Measurements from ENCODE around the gene FOXP1.
A peak's percentile ranks its signal among the peaks of the same experiment; 100 is the strongest.

Gene FOXP1

GRCh38 chr3:71005702-71006321 lies 577.7 kb downstream of the FOXP1 start:
- no peak for DNase-seq (ENCODE audit: low read depth in 2 of 2)

- no peak for DNase-seq (ENCODE audit: low read depth in 2 of 2)
Observed at GRCh38 chr3:71003511-71003910, 580.0 kb downstream of the FOXP1 start.

GRCh38 chr3:71002298-71002697 lies 581.2 kb downstream of the FOXP1 start:
- DNase-seq (ENCODE audit: low read depth in 2 of 2) = no peak

- no peak for DNase-seq (ENCODE audit: low read depth in 2 of 2)
Observed at GRCh38 chr3:71001303-71001830, 582.2 kb downstream of the FOXP1 start.

- DNase-seq (ENCODE audit: low read depth in 2 of 2) = no peak
Observed at GRCh38 chr3:71000483-71000882, 583.0 kb downstream of the FOXP1 start.

- DNase-seq (ENCODE audit: low read depth in 2 of 2) = no peak
Observed at GRCh38 chr3:70999730-71000129, 583.8 kb downstream of the FOXP1 start.

GRCh38 chr3:70996082-70996481 lies 587.4 kb downstream of the FOXP1 start:
- DNase-seq (ENCODE audit: low read depth in 2 of 2) = no peak

GRCh38 chr3:70994644-70995043 lies 588.9 kb downstream of the FOXP1 start:
- DNase-seq (ENCODE audit: low read depth in 2 of 2) = no peak

- DNase-seq (ENCODE audit: low read depth in 2 of 2) = no peak
Observed at GRCh38 chr3:70992562-70993204, 590.8 kb downstream of the FOXP1 start.

- DNase-seq (ENCODE audit: low read depth in 2 of 2) = no peak
Observed at GRCh38 chr3:70992131-70992530, 591.4 kb downstream of the FOXP1 start.

GRCh38 chr3:70990723-70991122 lies 592.8 kb downstream of the FOXP1 start:
- DNase-seq (ENCODE audit: low read depth in 2 of 2) = no peak

- no peak for DNase-seq (ENCODE audit: low read depth in 2 of 2)
Observed at GRCh38 chr3:70990185-70990584, 593.3 kb downstream of the FOXP1 start.

- DNase-seq (ENCODE audit: low read depth in 2 of 2) = no peak
Observed at GRCh38 chr3:70989174-70989573, 594.4 kb downstream of the FOXP1 start.

GRCh38 chr3:70988111-70988510 lies 595.4 kb downstream of the FOXP1 start:
- no peak for DNase-seq (ENCODE audit: low read depth in 2 of 2)

GRCh38 chr3:70985572-70985971 lies 598.0 kb downstream of the FOXP1 start:
- DNase-seq (ENCODE audit: low read depth in 2 of 2) = no peak

GRCh38 chr3:70984776-70985482 lies 598.6 kb downstream of the FOXP1 start:
- DNase-seq (ENCODE audit: low read depth in 2 of 2) = no peak

GRCh38 chr3:70982700-70983140 lies 600.8 kb downstream of the FOXP1 start:
- DNase-seq (ENCODE audit: low read depth in 2 of 2) = peak in 1 of 2 donors; percentile 4

GRCh38 chr3:70982284-70982683 lies 601.2 kb downstream of the FOXP1 start:
- DNase-seq (ENCODE audit: low read depth in 2 of 2) = no peak

GRCh38 chr3:70981231-70981880 lies 602.2 kb downstream of the FOXP1 start:
- DNase-seq (ENCODE audit: low read depth in 2 of 2) = no peak

GRCh38 chr3:70980646-70981170 lies 602.8 kb downstream of the FOXP1 start:
- DNase-seq (ENCODE audit: low read depth in 2 of 2) = no peak

GRCh38 chr3:70979983-70980645 lies 603.4 kb downstream of the FOXP1 start:
- no peak for DNase-seq (ENCODE audit: low read depth in 2 of 2)

Data from stimulated activated CD8-positive, alpha-beta memory T cell treated with anti-CD3 and anti-CD28 coated beads, Interleukin-2, amount 100 ng/mL, for 48 hours (primary cell).